ENCODE measurements around the gene VTI1B. TPM values are rescaled to one million over a fixed set of nuclear protein-coding genes. Genes with fewer than 3 reads are reported as not detected.
A peak's percentile ranks its signal among the peaks of the same experiment; 100 is the strongest.

VTI1B gene
- total and polyA plus RNA-seq, 2 of the 4 experiments (the other 2 are of a cell fraction): 61.8 to 90.2 TPM

- peak overlapping the region; percentile 78; the same call in 1 of the 2 replicates for H3K4me3 ChIP-seq (ENCODE audit: insufficient read depth, low read depth, low read length)
- no peak for TF ChIP-seq MXI1 (IDR thresholded peaks at IDR 0.05; ENCODE audit: borderline replicate concordance, low read depth, low read length)
- TF ChIP-seq, protein P1, sequence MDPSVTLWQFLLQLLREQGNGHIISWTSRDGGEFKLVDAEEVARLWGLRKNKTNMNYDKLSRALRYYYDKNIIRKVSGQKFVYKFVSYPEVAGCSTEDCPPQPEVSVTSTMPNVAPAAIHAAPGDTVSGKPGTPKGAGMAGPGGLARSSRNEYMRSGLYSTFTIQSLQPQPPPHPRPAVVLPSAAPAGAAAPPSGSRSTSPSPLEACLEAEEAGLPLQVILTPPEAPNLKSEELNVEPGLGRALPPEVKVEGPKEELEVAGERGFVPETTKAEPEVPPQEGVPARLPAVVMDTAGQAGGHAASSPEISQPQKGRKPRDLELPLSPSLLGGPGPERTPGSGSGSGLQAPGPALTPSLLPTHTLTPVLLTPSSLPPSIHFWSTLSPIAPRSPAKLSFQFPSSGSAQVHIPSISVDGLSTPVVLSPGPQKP (IDR thresholded peaks at IDR 0.05; ENCODE audit: borderline replicate concordance, low read depth, low read length): no peak
- TF ChIP-seq CEBPB (IDR thresholded peaks at IDR 0.05; ENCODE audit: low read depth, low read length): no peak
- TF ChIP-seq, protein P2, sequence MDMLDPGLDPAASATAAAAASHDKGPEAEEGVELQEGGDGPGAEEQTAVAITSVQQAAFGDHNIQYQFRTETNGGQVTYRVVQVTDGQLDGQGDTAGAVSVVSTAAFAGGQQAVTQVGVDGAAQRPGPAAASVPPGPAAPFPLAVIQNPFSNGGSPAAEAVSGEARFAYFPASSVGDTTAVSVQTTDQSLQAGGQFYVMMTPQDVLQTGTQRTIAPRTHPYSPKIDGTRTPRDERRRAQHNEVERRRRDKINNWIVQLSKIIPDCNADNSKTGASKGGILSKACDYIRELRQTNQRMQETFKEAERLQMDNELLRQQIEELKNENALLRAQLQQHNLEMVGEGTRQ (IDR thresholded peaks at IDR 0.05; ENCODE audit: low read depth, low read length): no peak
- no peak for TF ChIP-seq MAZ (IDR thresholded peaks at IDR 0.05; ENCODE audit: borderline replicate concordance, low read depth, low read length)
- no peak for TF ChIP-seq RAD21 (IDR thresholded peaks at IDR 0.05; ENCODE audit: low read length)
- TF ChIP-seq CTCF (conservative IDR thresholded peaks at IDR 0.05; ENCODE audit: low read depth, low read length): no peak
- TF ChIP-seq FOS (IDR thresholded peaks at IDR 0.05; ENCODE audit: low read depth, low read length): no peak
- TF ChIP-seq MAFK (IDR thresholded peaks at IDR 0.05; ENCODE audit: low read depth, low read length): no peak
- no peak for TF ChIP-seq CHD1 (IDR thresholded peaks at IDR 0.05; ENCODE audit: low read depth, low read length)
- no peak for TF ChIP-seq NFE2L2 (IDR thresholded peaks at IDR 0.05; ENCODE audit: low read depth, low read length)
- no peak for TF ChIP-seq RFX5 (IDR thresholded peaks at IDR 0.05; ENCODE audit: low read depth, low read length)
- no peak for TF ChIP-seq BHLHE40 (IDR thresholded peaks at IDR 0.05; ENCODE audit: low read depth, low read length)
- no peak for TF ChIP-seq POLR2A (IDR thresholded peaks at IDR 0.05; ENCODE audit: low read depth, low read length)
- no peak for TF ChIP-seq RCOR1 (IDR thresholded peaks at IDR 0.05; ENCODE audit: insufficient replicate concordance, low read length)
- no peak for TF ChIP-seq SMC3 (IDR thresholded peaks at IDR 0.05; ENCODE audit: low read depth, low read length)
- H3K27ac ChIP-seq (ENCODE audit: insufficient read depth, low read length): no peak overlapping the region
- DNase-seq (peak; percentile 31), ATAC-seq (ENCODE audit: low read depth) (no peak)
- POLR2A ChIA-PET (ENCODE audit: unreplicated experiment): no interaction called here
- H2BK20ac ChIP-seq (ENCODE audit: low read depth, low read length): no peak overlapping the region
- no peak overlapping the region for H2AK5ac ChIP-seq (ENCODE audit: low read depth, low read length)
- H3K36me3 ChIP-seq (ENCODE audit: control insufficient read depth, insufficient read depth, low read length): peaks cover 7% of the 10 kb centered on the region
- H3K9me1 ChIP-seq (ENCODE audit: insufficient read depth, low read length): peaks cover 12% of the 10 kb centered on the region
- H3K79me1 ChIP-seq (ENCODE audit: low read depth in 1 of 2, low read length in 2 of 2): peaks cover 17 to 61% of the 10 kb centered on the region in 2 experiments
- 0 out of 2 replicates have a peak overlapping the region, but pooled peaks have one; percentile 7 for H3K56ac ChIP-seq (ENCODE audit: extremely low read depth, insufficient read depth, low read length)
- no peak overlapping the region for H3K18ac ChIP-seq (ENCODE audit: low read depth, low read length)
- H2BK15ac ChIP-seq (ENCODE audit: low read depth, low read length): no peak overlapping the region
- H2BK5ac ChIP-seq (ENCODE audit: low read depth, low read length, poor library complexity, severe bottlenecking): no peak overlapping the region
- no peaks in the 10 kb centered on the region for H3K27me3 ChIP-seq (ENCODE audit: control insufficient read depth, insufficient read depth, low read length)
- CTCF ChIA-PET: interaction anchor here (1.1 kb wide), 2 partner anchors 9 to 31 kb away, joined by 4 to 7 read pairs; no protein-coding TSS in a partner anchor
- no peak overlapping the region for H2AK9ac ChIP-seq (replicated peaks; ENCODE audit: low read depth, low read length, poor library complexity)
- H3K23ac ChIP-seq (ENCODE audit: low read depth, low read length): peak overlapping the region; percentile 55; the same call in 1 of the 2 replicates
- H4K5ac ChIP-seq (ENCODE audit: low read depth, low read length): no peak overlapping the region
- H3K9me3 ChIP-seq (ENCODE audit: control insufficient read depth, insufficient read depth, low read length): no peaks in the 10 kb centered on the region
- in situ Hi-C loops (cut with MboI; ENCODE audit: low sequenced_read_pairs): no loop called here
- BruUV-seq (replicated peaks): no TSS peak
- intact Hi-C loops (cut with micrococcal nuclease): no loop called here
- peaks cover 32% of the 10 kb centered on the region for H4K20me1 ChIP-seq (ENCODE audit: insufficient read depth, low read length)
- H3K4me1 ChIP-seq (ENCODE audit: control insufficient read depth, insufficient read depth, low read length): peaks cover 3% of the 10 kb centered on the region; the same call in 1 of the 2 replicates
- no peak overlapping the region for H3K4ac ChIP-seq (ENCODE audit: low read depth, low read length)
- dilution Hi-C loops (cut with HindIII; ENCODE audit: low sequenced_read_pairs, unreplicated experiment): no loop called here
- no peak overlapping the region for H4K91ac ChIP-seq (ENCODE audit: insufficient read depth, low read depth, low read length)
- peak overlapping the region; percentile 87; the same call in 1 of the 2 replicates for H3K9ac ChIP-seq (ENCODE audit: low read depth, low read length)
- WGBS, 2 experiments (ENCODE audit: extremely low coverage in 2 of 2, insufficient read length in 1 of 2): 20% methylated on average over 1 of the region's 5 CpGs; no CpG with 5 or more reads in 1 of the 2 experiments
- no peak overlapping the region; the same call in 1 of the 2 replicates for H3K14ac ChIP-seq (replicated peaks; ENCODE audit: low read depth, low read length)
- H2AFZ ChIP-seq (replicated peaks; ENCODE audit: low read length, poor library complexity): no peak overlapping the region
- peak overlapping the region; percentile 92 for H3K4me2 ChIP-seq (ENCODE audit: low read depth, low read length)
- no peak overlapping the region for H4K8ac ChIP-seq (ENCODE audit: low read depth in 2 of 2, low read length in 2 of 2)
- no peak overlapping the region for H2BK120ac ChIP-seq (ENCODE audit: low read depth, low read length)
Measured at GRCh38 chr14:67673451-67673850, 981 bp downstream of the VTI1B start.

All from IMR-90 (cell line).